LNCAP (cell line): Measurements from ENCODE around the gene MFSD8.

Experiments used
- CTCF ChIP-seq: fragments of 450-650 bp; IDR thresholded peaks from 2 replicates; pipeline ENCODE4 v1.5.1; 2017; ENCODE audit warnings: mild to moderate bottlenecking

Gene MFSD8

GRCh38 chr4:127985989-127986388, 21.0 kb upstream of the MFSD8 start:
- no peak for TF ChIP-seq CTCF

GRCh38 chr4:127982445-127982844, 17.5 kb upstream of the MFSD8 start:
- TF ChIP-seq CTCF, result no peak

- no peak for TF ChIP-seq CTCF
Measured at GRCh38 chr4:127978930-127979329, 14.0 kb upstream of the MFSD8 start.

- TF ChIP-seq CTCF, result no peak
Measured at GRCh38 chr4:127975121-127975770, 10.3 kb upstream of the MFSD8 start.

- TF ChIP-seq CTCF, result no peak
Measured at GRCh38 chr4:127968586-127968985, 3.6 kb upstream of the MFSD8 start.

GRCh38 chr4:127967141-127967775, 2.3 kb upstream of the MFSD8 start:
- TF ChIP-seq CTCF, result no peak

- TF ChIP-seq CTCF, result 0 out of 2 replicates have a peak, but pooled peaks have one; percentile 0
Measured at GRCh38 chr4:127965803-127966175, 816 bp upstream of the MFSD8 start.
